Measurements from ENCODE around the gene DPAGT1. TPM values are rescaled to one million over a fixed set of nuclear protein-coding genes. Genes with fewer than 3 reads are reported as not detected.

Gene DPAGT1
- total RNA-seq, 1 donor from 2014 or later: 41.2 TPM

GRCh38 chr11:119087747-119088241 is 13.9 kb downstream of the DPAGT1 start:
- Mint-ChIP-seq H3K9me3 (ENCODE audit: low read depth) (no peaks in the 10 kb centered on the region), H3K36me3 (ENCODE audit: low read depth) (peaks cover 2% of the 10 kb centered on the region), H3K4me1 (ENCODE audit: low read depth) (peaks cover 30% of the 10 kb centered on the region), H3K27ac (ENCODE audit: unreplicated experiment) (no peak overlapping the region), H3K4me3 (ENCODE audit: unreplicated experiment) (no peak overlapping the region), H3K27me3 (ENCODE audit: low read depth) (no peaks in the 10 kb centered on the region)
- TF ChIP-seq CTCF (IDR thresholded peaks at IDR 0.05): no peak
- DNase-seq (ENCODE audit: low spot score): no peak

GRCh38 chr11:119087123-119087522 is 14.5 kb downstream of the DPAGT1 start:
- Mint-ChIP-seq H3K9me3 (ENCODE audit: low read depth) (no peaks in the 10 kb centered on the region), H3K27me3 (ENCODE audit: low read depth) (no peaks in the 10 kb centered on the region), H3K4me1 (ENCODE audit: low read depth) (peaks cover 24% of the 10 kb centered on the region), H3K4me3 (ENCODE audit: unreplicated experiment) (no peak overlapping the region), H3K27ac (ENCODE audit: unreplicated experiment) (no peak overlapping the region), H3K36me3 (ENCODE audit: low read depth) (peaks cover under 1% of the 10 kb centered on the region)
- no peak for DNase-seq (ENCODE audit: low spot score)
- no peak for TF ChIP-seq CTCF (IDR thresholded peaks at IDR 0.05)

- no peak for TF ChIP-seq CTCF (IDR thresholded peaks at IDR 0.05)
- no peak for DNase-seq (ENCODE audit: low spot score)
- Mint-ChIP-seq H3K4me3 (ENCODE audit: unreplicated experiment) (peak overlapping the region; percentile 91), H3K27ac (ENCODE audit: unreplicated experiment) (peak overlapping the region; percentile 92), H3K27me3 (ENCODE audit: low read depth) (no peaks in the 10 kb centered on the region), H3K36me3 (ENCODE audit: low read depth) (peaks cover 12% of the 10 kb centered on the region), H3K9me3 (ENCODE audit: low read depth) (no peaks in the 10 kb centered on the region), H3K4me1 (ENCODE audit: low read depth) (peaks cover 18% of the 10 kb centered on the region)
Measured at GRCh38 chr11:119085437-119085847, 16.2 kb downstream of the DPAGT1 start.

- DNase-seq (ENCODE audit: low spot score): peak; percentile 95
- Mint-ChIP-seq H3K27me3 (ENCODE audit: low read depth) (no peaks in the 10 kb centered on the region), H3K4me3 (ENCODE audit: unreplicated experiment) (peak within 1 kb of the TSS; percentile 91), H3K9me3 (ENCODE audit: low read depth) (no peaks in the 10 kb centered on the region), H3K36me3 (ENCODE audit: low read depth) (peaks cover 14% of the 10 kb centered on the region), H3K4me1 (ENCODE audit: low read depth) (peaks cover 18% of the 10 kb centered on the region), H3K27ac (ENCODE audit: unreplicated experiment) (peak within 1 kb of the TSS; percentile 92)
- no peak for TF ChIP-seq CTCF (IDR thresholded peaks at IDR 0.05)
Measured at GRCh38 chr11:119084663-119085436, 16.8 kb downstream of the DPAGT1 start, which contains the start of gene HMBS. Gene HMBS (plus strand): TSS chr11:119084881. CDS start chr11:119085034, 153 bp downstream.

- H3K36me3 Mint-ChIP-seq (ENCODE audit: low read depth): peaks cover 27% of the 10 kb centered on the region
- no peak for TF ChIP-seq CTCF (IDR thresholded peaks at IDR 0.05)
- H3K4me1 Mint-ChIP-seq (ENCODE audit: low read depth): peaks cover 16% of the 10 kb centered on the region
- H3K27me3 Mint-ChIP-seq (ENCODE audit: low read depth): no peaks in the 10 kb centered on the region
- H3K27ac Mint-ChIP-seq (ENCODE audit: unreplicated experiment): peak overlapping the region; percentile 33
- H3K4me3 Mint-ChIP-seq (ENCODE audit: unreplicated experiment): no peak overlapping the region
- no peaks in the 10 kb centered on the region for H3K9me3 Mint-ChIP-seq (ENCODE audit: low read depth)
- DNase-seq (ENCODE audit: low spot score): no peak
Measured at GRCh38 chr11:119081682-119082260, 19.9 kb downstream of the DPAGT1 start.
